Measurements from ENCODE around the gene ABCA8.
"Not testable (repeated sequence)": the region's sequence is repeated elsewhere in the genome, so short reads cannot be mapped to it uniquely, and the experiment has no call there.

Gene ABCA8

DNA sequence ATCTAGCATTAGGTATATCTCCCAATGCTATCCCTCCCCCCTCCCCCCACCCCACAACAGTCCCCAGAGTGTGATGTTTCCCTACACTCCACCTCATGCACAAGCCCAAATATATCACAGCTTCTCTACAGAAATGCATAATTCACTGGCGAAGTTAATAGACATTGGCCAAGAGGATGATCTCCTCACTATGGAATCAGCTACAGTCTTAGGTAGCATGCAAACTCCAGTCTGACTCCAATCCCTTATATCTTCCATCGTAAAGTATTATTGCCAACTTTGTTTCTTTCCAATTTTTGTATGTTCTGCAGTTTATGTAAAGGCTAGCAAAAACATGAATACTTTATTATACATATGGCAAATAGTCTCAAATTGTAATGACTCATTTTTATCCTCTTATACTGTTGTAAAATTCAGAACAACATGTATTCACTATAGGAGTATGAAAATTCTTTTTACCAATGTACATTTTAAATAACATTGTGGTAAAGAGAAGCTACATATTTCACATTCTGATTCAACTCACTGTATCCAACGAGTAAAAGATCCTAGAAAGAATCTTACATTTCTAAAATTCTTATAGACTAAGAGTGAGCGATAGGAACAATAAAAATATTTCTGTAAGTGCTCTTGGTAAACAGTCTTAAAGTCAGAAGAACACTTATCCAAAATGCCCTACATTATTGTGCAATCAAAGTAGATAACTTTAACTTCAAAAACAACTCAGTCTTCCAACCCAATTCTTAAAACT is 871 bp downstream of the ABCA8 start:
- CTCF ChIA-PET: no interaction called here
- Mint-ChIP-seq H3K9me3 (no peaks in the 10 kb centered on the region), H3K4me3 (no peak overlapping the region), H3K27ac (no peak overlapping the region), H3K36me3 (no peaks in the 10 kb centered on the region), H3K4me1 (no peaks in the 10 kb centered on the region), H3K27me3 (no peaks in the 10 kb centered on the region)
- DNase-seq: no peak

DNA sequence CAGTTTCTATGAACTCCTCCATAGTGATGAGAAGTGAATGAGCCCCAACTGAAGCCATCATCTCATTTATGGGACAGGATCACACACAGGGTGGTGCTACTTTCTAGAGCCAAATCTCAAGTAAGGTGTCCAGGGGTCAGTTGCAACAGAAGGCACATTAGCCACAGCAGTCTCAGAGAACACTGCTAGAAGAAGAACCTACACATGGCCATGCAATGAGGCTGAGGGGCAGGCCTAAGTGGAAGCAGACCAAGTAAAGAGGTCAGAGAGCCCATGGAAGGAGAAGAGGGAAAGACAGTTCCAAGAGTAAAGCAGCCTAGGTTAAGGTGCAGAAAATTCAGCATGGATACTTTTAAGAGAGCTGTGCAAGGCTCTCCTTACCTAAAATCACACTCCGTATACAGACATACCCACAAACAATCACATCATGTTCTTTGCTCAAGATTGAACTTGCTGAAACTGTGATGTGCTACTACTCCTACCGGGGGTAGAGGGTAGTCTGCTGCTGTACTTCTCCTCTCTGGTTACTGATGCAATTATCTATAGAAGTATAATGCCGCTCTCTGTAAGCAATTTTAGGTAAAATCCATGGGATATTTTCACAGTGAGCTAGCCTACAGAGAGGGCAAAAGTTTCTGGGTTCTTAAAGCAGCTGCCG is 1.7 kb downstream of the ABCA8 start:
- no peaks in the 10 kb centered on the region for H3K9me3 Mint-ChIP-seq
- no peaks in the 10 kb centered on the region for H3K4me1 Mint-ChIP-seq
- H3K27ac Mint-ChIP-seq: no peak overlapping the region
- H3K27me3 Mint-ChIP-seq: no peaks in the 10 kb centered on the region
- CTCF ChIA-PET: no interaction called here
- H3K36me3 Mint-ChIP-seq: no peaks in the 10 kb centered on the region
- H3K4me3 Mint-ChIP-seq: no peak overlapping the region
- no peak for DNase-seq

DNA sequence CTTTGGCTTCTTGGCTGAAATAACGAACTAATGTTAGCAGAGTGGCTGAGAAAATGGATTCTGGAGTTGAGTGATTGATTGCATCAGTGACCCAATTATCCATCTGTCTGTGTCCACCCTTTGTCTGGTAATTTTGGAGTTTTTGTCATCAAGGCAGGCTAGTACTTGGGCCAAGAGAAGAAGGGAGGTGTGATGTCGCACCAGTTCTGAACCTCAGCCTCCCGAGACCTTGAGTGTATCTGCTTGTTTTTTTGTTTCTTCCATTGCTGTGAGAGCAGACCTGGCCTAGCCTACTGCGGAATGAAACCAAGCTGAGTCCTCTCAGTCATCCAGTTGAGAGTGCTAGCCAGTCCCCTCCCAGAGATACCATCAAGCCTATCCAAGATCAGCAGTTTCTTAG is 4.5 kb downstream of the ABCA8 start:
- CTCF ChIA-PET: no interaction called here
- H3K27ac Mint-ChIP-seq: no peak overlapping the region
- H3K36me3 Mint-ChIP-seq: no peaks in the 10 kb centered on the region
- no peaks in the 10 kb centered on the region for H3K27me3 Mint-ChIP-seq
- H3K4me3 Mint-ChIP-seq: no peak overlapping the region
- no peaks in the 10 kb centered on the region for H3K9me3 Mint-ChIP-seq
- no peak for DNase-seq
- H3K4me1 Mint-ChIP-seq: no peaks in the 10 kb centered on the region

DNA sequence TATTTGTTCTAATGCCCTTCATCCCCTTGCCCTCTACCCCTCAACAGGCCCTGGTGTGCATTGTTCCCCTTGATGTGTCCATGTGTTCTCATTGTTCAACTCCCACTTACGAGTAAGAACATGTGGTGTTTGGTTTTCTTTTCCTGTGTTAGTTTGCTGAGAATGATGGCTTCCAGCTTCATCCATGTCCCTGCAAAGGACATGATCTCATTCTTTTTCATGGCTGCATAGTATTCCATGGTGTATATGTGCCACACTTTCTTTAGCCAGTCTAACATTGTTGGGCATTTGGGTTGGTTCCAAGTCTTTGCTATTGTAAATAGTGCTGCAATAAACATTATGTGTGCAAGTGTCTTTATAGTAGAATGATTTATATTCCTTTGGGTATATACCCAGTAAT is 7.3 kb downstream of the ABCA8 start:
- CTCF ChIA-PET, H3K4me1 Mint-ChIP-seq: not testable (repeated sequence)

DNA sequence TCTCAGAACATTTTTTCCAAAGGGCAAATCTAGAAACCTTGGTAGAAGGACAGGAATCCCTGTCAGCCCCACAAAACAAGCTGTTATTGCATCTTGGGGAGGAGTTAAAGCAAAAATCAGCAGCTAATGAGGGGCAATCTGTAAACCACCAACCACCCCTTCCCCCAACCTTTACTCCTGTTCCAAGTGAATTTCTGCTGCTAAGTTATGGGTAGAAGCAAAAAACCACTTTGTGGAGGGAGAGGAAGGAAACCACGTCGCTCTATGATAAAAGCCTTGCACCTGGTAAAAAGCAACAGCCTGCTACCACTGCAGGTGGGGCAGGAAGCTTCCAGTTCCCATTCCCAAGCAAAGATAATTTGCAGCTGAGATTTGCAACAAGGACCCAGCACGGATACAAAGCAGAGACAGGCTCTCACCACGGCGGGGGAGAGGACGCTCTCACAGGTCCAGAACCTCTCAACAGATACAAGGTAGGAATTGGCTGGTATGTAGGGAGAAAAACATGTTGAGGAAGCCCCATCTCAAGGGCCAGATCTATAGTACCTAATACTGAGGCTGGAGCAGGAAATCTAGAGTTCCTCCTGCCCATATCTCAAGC is 10.7 kb downstream of the ABCA8 start:
- peaks cover 3% of the 10 kb centered on the region for H3K9me3 Mint-ChIP-seq
- no peak for DNase-seq
- no peak overlapping the region for H3K27ac Mint-ChIP-seq
- H3K4me1 Mint-ChIP-seq: no peaks in the 10 kb centered on the region
- H3K4me3 Mint-ChIP-seq: no peak overlapping the region
- no peaks in the 10 kb centered on the region for H3K36me3 Mint-ChIP-seq
- no peaks in the 10 kb centered on the region for H3K27me3 Mint-ChIP-seq
- CTCF ChIA-PET: interaction anchor here (0.9 kb wide), 1 partner anchor 164 kb away, joined by 3 read pairs; no protein-coding TSS in a partner anchor

More for the DNA sequence above, 7.3 kb downstream of the ABCA8 start:
- DNase-seq, H3K36me3 Mint-ChIP-seq, H3K27ac Mint-ChIP-seq, H3K4me3 Mint-ChIP-seq, H3K9me3 Mint-ChIP-seq, H3K27me3 Mint-ChIP-seq: not testable (repeated sequence)

DNA sequence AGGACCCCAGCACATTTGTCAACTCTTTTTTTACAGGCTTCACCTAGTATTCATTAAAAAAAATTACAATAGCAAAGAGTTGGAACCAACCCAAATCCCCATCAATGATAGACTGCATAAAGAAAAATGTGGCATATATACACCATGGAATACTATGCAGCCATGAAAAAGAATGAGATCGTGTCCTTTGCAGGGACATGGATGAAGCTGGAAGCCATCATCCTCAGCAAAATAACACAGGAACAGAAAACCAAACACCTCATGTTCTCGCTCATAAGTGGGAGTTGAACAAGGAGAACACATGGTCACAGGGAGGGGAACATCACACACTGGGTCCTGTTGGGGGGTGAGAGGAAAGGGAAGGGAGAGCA is 11.4 kb downstream of the ABCA8 start:
- CTCF ChIA-PET, DNase-seq, H3K27ac Mint-ChIP-seq, H3K9me3 Mint-ChIP-seq, H3K36me3 Mint-ChIP-seq, H3K4me3 Mint-ChIP-seq, H3K4me1 Mint-ChIP-seq, H3K27me3 Mint-ChIP-seq: not testable (repeated sequence)

DNA sequence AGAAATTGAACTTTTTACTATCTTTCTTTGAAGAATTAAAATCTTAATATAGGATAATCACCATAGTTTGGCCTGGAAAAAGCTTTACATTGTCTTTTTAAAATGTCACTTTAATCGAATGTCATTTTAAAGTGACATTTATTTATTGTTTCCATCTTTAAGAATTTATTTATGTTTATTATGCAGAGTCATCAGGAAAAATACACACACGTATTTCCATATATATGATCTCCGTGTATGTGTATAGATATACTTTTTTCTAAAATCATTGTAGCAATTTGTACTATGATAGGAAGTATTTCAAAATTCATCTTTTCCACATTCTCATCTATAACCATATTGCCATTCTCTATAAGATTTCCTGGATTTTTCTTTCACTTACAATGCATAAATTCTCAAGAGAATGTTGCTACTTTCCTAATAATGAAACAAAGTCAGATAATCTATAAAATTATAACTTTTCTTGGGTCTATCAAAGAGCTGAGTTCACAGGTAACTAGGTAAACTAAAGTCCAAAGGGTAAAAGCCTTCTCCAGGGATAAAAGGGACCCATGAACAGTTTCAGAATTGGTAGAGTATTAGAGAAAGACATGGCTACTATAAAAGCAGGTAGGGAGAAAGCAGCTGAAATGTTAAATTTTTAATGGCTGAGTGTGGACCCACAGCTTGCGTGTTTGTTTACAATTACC is 11.9 kb downstream of the ABCA8 start:
- Mint-ChIP-seq H3K36me3 (no peaks in the 10 kb centered on the region), H3K27ac (no peak overlapping the region), H3K4me3 (no peak overlapping the region), H3K4me1 (no peaks in the 10 kb centered on the region), H3K9me3 (peaks cover 3% of the 10 kb centered on the region), H3K27me3 (no peaks in the 10 kb centered on the region)
- no peak for DNase-seq
- CTCF ChIA-PET: no interaction called here

DNA sequence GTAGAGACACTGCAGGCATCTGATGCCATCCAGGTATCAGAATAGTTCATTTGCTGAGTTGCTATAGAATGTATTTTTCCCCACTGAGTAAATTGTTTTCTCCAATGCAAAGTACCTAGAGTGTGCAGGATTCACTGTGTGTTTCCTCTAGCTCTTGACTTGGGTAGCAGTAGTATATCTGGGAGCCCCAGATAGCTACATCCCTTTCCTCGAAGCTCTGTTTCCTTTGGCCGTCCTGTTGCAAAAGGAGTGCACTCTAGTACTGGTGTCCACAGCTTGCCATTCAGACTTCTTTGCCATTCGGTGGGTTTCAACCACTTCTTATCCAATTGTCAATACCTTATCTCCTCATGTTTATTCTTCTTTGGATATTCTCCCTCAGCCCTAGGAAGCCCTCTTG is 12.8 kb downstream of the ABCA8 start:
- Mint-ChIP-seq H3K27me3 (no peaks in the 10 kb centered on the region), H3K4me3 (no peak overlapping the region), H3K36me3 (no peaks in the 10 kb centered on the region), H3K9me3 (peaks cover 3% of the 10 kb centered on the region), H3K4me1 (no peaks in the 10 kb centered on the region), H3K27ac (no peak overlapping the region)
- no peak for DNase-seq
- CTCF ChIA-PET: no interaction called here

DNA sequence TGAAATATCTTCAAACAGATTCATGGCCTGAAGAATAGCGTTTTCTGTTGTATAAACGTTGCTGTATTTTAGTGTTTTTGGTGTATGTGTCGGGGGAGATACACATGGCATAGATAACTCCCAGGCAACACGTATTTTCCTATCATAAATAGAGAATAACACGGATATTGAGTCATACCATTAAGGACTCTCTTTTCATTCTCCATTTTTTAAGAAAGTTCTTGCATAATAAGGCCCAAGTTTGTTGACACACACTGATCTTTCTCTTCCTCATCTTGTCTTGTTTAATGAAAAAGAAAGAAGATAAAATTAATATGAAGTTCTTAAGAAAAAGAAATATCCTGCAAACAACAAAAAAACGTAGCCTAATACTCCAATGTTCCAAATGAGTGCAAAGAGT is 13.4 kb downstream of the ABCA8 start:
- Mint-ChIP-seq H3K4me1 (no peaks in the 10 kb centered on the region), H3K36me3 (no peaks in the 10 kb centered on the region), H3K4me3 (no peak overlapping the region), H3K27ac (no peak overlapping the region), H3K9me3 (peaks cover 3% of the 10 kb centered on the region), H3K27me3 (no peaks in the 10 kb centered on the region)
- DNase-seq: no peak
- CTCF ChIA-PET: no interaction called here

DNA sequence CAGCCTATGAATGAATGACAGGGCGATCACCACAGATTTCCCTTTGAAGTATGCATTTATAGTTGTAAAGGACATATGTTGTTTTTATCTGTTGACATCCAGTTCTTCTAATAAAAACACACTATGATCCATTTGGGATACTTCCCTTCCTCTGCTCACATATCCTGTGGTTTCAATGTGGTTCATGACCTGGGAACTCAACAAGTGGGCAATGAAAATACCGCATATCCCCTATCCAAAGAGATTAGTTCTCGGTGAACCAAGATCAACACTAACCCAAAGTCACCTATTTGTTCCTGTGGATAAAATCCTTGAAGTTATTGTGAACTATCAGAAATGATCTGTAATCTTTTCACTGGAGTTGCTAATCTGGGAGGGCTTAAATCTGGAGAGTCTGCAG is 16.0 kb downstream of the ABCA8 start:
- CTCF ChIA-PET: no interaction called here
- Mint-ChIP-seq H3K36me3 (no peaks in the 10 kb centered on the region), H3K27ac (no peak overlapping the region), H3K4me3 (no peak overlapping the region), H3K9me3 (peaks cover 3% of the 10 kb centered on the region), H3K4me1 (no peaks in the 10 kb centered on the region), H3K27me3 (no peaks in the 10 kb centered on the region)
- no peak for DNase-seq

DNA sequence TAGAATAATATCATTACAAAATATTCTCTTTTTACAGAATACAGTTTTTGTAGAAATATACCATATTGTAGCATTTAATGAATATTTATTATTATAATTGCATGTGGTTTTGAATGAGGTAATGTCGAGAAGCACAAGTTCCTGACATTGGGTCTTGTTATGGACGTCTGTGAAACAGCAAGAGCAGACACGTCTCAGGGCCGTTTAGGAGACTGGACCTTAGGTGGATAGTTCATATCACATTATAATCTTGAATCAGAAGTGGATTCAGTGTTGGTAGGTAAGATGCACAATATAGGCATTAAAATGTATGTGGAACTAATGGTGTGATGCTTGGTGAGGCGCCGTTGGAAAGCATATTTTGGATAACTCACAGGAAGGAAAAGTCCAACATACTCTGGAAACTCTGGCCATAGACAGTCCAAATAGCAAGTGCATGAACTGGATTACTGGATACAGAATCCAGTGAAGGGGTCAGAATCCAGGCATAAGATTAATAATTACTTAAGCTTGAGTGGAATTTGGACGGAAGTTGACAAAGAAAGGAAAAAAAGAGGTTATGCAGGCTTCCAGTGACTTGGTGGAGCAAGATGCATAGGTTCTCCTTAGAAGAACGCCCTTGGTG is 17.2 kb downstream of the ABCA8 start:
- H3K27ac Mint-ChIP-seq: no peak overlapping the region
- H3K9me3 Mint-ChIP-seq: no peaks in the 10 kb centered on the region
- H3K27me3 Mint-ChIP-seq: no peaks in the 10 kb centered on the region
- H3K4me1 Mint-ChIP-seq: no peaks in the 10 kb centered on the region
- CTCF ChIA-PET: no interaction called here
- no peak overlapping the region for H3K4me3 Mint-ChIP-seq
- H3K36me3 Mint-ChIP-seq: no peaks in the 10 kb centered on the region
- no peak for DNase-seq

DNA sequence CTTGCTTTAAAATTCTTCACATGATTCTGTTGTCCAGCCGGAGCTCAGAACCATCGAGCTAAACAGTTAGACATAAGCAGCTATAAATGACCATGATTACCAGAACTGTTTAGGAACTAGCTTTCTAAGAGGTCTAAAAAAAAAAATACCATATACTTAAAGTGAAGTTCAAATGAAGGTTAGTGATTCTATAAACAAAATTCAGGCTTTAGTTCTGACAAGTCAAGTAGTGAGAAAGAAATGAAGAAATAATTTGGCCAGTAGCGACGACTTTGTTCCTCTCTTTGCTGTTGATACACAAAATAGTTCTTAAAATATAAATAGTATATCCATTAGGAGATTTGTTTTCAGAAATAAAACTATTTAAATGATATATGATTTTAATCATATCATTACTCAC is 27.7 kb downstream of the ABCA8 start:
- CTCF ChIA-PET: no interaction called here
- Mint-ChIP-seq H3K36me3 (no peaks in the 10 kb centered on the region), H3K27me3 (no peaks in the 10 kb centered on the region), H3K9me3 (no peaks in the 10 kb centered on the region), H3K4me3 (no peak overlapping the region), H3K4me1 (no peaks in the 10 kb centered on the region), H3K27ac (no peak overlapping the region)
- no peak for DNase-seq

DNA sequence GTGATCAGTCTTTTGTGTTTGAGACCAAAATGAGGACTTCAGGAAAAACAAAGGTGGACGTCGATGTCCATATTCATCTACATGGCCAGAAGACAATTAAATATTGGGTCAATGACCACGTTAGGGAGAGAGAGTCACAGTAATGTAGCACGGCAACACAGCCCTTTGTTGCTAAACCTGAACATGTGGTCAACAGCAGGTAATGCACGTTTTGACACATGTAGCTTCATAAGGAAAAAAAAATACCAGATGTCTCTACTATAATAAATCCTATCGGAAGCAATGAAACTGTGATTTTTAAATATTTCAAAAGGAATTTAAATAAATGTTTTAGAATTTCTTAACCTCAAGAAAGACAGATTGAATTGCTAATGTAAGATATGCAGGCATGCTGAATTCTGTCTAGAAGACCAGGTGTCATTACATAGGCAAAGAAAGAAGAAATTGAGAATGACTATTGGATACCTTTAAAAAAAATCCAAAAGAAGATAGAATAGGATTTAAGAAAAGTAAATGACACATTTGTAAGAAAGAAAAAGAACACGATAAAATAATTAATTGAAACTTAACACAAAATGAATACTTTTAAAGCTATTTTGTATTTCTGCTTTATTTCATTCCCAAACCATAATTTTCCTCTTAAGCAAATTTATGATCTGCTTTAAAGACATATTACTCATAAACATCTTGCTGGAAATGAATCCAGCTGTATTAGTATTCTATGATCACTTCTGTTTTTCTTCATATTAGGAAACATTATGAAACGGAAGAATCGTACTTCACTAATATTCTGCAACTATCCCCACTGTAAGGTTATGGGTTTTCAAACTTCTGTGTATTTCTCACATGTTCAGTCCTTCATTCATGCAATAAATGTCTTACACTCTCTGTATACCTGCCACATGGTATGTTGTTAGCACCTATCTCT is 30.1 kb downstream of the ABCA8 start:
- DNase-seq: no peak
- H3K9me3 Mint-ChIP-seq: no peaks in the 10 kb centered on the region
- no peak overlapping the region for H3K27ac Mint-ChIP-seq
- no peaks in the 10 kb centered on the region for H3K4me1 Mint-ChIP-seq
- no peaks in the 10 kb centered on the region for H3K36me3 Mint-ChIP-seq
- no peak overlapping the region for H3K4me3 Mint-ChIP-seq
- no peaks in the 10 kb centered on the region for H3K27me3 Mint-ChIP-seq
- CTCF ChIA-PET: no interaction called here
